K562 (cell line): ENCODE data around the gene WASF2. TPM values are rescaled to one million over a fixed set of nuclear protein-coding genes. Genes with fewer than 3 reads are reported as not detected.

Experiments used
- ATAC-seq: fragments of 200-7000 bp; cut with Tn5 transposase; 3 replicates; pipeline ENCODE4 v1.9.1; 2020; ENCODE audit warnings: moderate library complexity
- BruUV-seq: library from RNA; stranded (reverse); fragments of 400-500 nt; replicated peaks from 2 replicates; lab custom pipeline; 2021; lab: Mats Ljungman, UMichigan
- CTCF ChIA-PET: fragments of 300-600 bp; formaldehyde crosslinking; extraction: SDS; loops from one replicate; lab custom pipeline; 2021; ENCODE audit warnings: low intra/inter-chr PET ratio; lab: Yijun Ruan, JAX
- POLR2A ChIA-PET: fragments of 300-600, 350-650 bp; sonication (Branson Sonifier 250); formaldehyde crosslinking; extraction: SDS; loops from one replicate; lab custom pipeline; 2021; ENCODE audit warnings: antibody characterized with exemption, inconsistent platforms; lab: Yijun Ruan, JAX
- DNase-seq, 4 experiments: peaks; one replicate each; pipeline versions ENCODE4 v3.0.0 to v3.0.0-alpha.2; 2011 to 2018; ENCODE audit warnings: low spot score in 3 of 4, mixed read lengths in 3 of 4; ENCODE audit errors: extremely low read depth in 1 of 4
- FAIRE-seq: peaks from 2 replicates; lab custom pipeline; 2011; peaks lifted over from hg19 to GRCh38; lab: Jason Lieb, UNC
- H2AFZ ChIP-seq: 2 replicates; pipeline ENCODE4 v1.6.0; 2011; ENCODE audit warnings: low read depth, low read length, control low read depth, inconsistent platforms
- H3K27ac ChIP-seq: fragments of 200-600 bp; 3 replicates; pipeline ENCODE4 v1.8.0; 2011; ENCODE audit warnings: low read depth, mild to moderate bottlenecking, control low read depth, inconsistent platforms, low read length, moderate library complexity, mixed read lengths; ENCODE audit errors: extremely low read depth
- H3K27me3 ChIP-seq, 2 experiments: fragments of 300-600 bp in 1 of 2; 2 replicates in 1 of 2; 3 replicates in 1 of 2; pipeline versions ENCODE4 v1.6.0 to v1.8.0; 2011; ENCODE audit warnings: inconsistent platforms in 2 of 2, low read length in 2 of 2, mild to moderate bottlenecking in 1 of 2, mixed read lengths in 1 of 2, moderate library complexity in 1 of 2; ENCODE audit not compliant: control insufficient read depth in 2 of 2, insufficient read depth in 2 of 2
- H3K36me3 ChIP-seq: fragments of 300-600 bp; 3 replicates; pipeline ENCODE4 v1.8.0; 2011; ENCODE audit warnings: mild to moderate bottlenecking, low read length, inconsistent platforms; ENCODE audit not compliant: control insufficient read depth, insufficient read depth
- H3K4me1 ChIP-seq, 2 experiments: fragments of 200-600 bp in 1 of 2; replicated peaks in 1 of 2; 2 replicates in 1 of 2; 3 replicates in 1 of 2; pipeline versions ENCODE4 v1.5.1 to v1.8.0; 2011; ENCODE audit warnings: inconsistent platforms in 2 of 2, low read length in 2 of 2, mild to moderate bottlenecking in 1 of 2, mixed read lengths in 1 of 2, moderate library complexity in 1 of 2; ENCODE audit not compliant: control insufficient read depth in 2 of 2, insufficient read depth in 2 of 2
- H3K4me2 ChIP-seq: 2 replicates; pipeline ENCODE4 v1.6.1; 2011; ENCODE audit warnings: low read length, control low read depth, inconsistent platforms, mixed read lengths; ENCODE audit not compliant: insufficient read depth
- H3K4me3 ChIP-seq: fragments of 200-600 bp; sonication (generic), shearing (Covaris generic); 2 replicates; pipeline ENCODE4 v1.5.1; 2016; ENCODE audit warnings: control low read depth, inconsistent platforms
- H3K79me2 ChIP-seq: fragments of 200-600 bp; 3 replicates; pipeline ENCODE4 v1.8.0; 2011; ENCODE audit warnings: low read length, inconsistent platforms; ENCODE audit not compliant: control insufficient read depth, insufficient read depth
- H3K9ac ChIP-seq, 2 experiments: 2 replicates each; pipeline versions ENCODE4 v1.6.0 to v1.6.1; 2011; ENCODE audit warnings: low read depth in 2 of 2, low read length in 2 of 2, control low read depth in 1 of 2, inconsistent platforms in 1 of 2, mild to moderate bottlenecking in 1 of 2, mixed read lengths in 1 of 2; ENCODE audit not compliant: insufficient read depth in 1 of 2
- H3K9me1 ChIP-seq: one replicate; pipeline ENCODE4 v1.6.0; 2011; ENCODE audit warnings: inconsistent platforms, mild to moderate bottlenecking, low read length, moderate library complexity; ENCODE audit not compliant: control insufficient read depth, insufficient read depth
- H3K9me3 ChIP-seq: replicated peaks from 2 replicates; pipeline ENCODE4 v1.5.1; 2011; ENCODE audit warnings: low read depth, low read length, inconsistent platforms; ENCODE audit not compliant: control insufficient read depth, insufficient read depth
- H4K20me1 ChIP-seq: replicated peaks from 2 replicates; pipeline ENCODE4 v1.6.1; 2011; ENCODE audit warnings: low read length, inconsistent platforms, mixed read lengths; ENCODE audit not compliant: control insufficient read depth, insufficient read depth
- C11orf30 ChIP-seq: fragments of 450-650 bp; IDR thresholded peaks from 2 replicates; pipeline ENCODE4 v1.6.1; 2016; ENCODE audit warnings: low read depth, mild to moderate bottlenecking
- CUX1 ChIP-seq: fragments of 200-800 bp; sonication (Bioruptor generic); IDR thresholded peaks from 2 replicates; pipeline ENCODE4 v1.6.1; 2016; ENCODE audit warnings: missing genetic modification characterization, missing compliant biosample characterization
- JUND ChIP-seq, 2 experiments: IDR thresholded peaks; 2 replicates in 1 of 2; 3 replicates in 1 of 2; pipeline ENCODE4 v1.6.1; 2011; ENCODE audit warnings: borderline replicate concordance in 2 of 2, low read depth in 2 of 2, low read length in 2 of 2, improper control_type of control experiment in 1 of 2, missing biosample characterization in 1 of 2, missing genetic modification characterization in 1 of 2, missing genetic modification reagents in 1 of 2
- MAFF ChIP-seq: IDR thresholded peaks from 2 replicates; pipeline ENCODE4 v1.6.1; 2012; ENCODE audit warnings: low read length, improper control_type of control experiment
- MAFK ChIP-seq: IDR thresholded peaks from 2 replicates; pipeline ENCODE4 v1.6.1; 2011; ENCODE audit warnings: low read length, improper control_type of control experiment
- NCOA6 ChIP-seq: fragments of 450-650 bp; IDR thresholded peaks from 2 replicates; pipeline ENCODE4 v1.6.1; 2017; ENCODE audit warnings: mild to moderate bottlenecking
- NFYB ChIP-seq: IDR thresholded peaks from 2 replicates; pipeline ENCODE4 v1.6.1; 2011; ENCODE audit warnings: mild to moderate bottlenecking, moderate library complexity; ENCODE audit not compliant: insufficient read length; ENCODE audit errors: extremely low read depth
- RAD21 ChIP-seq, 2 experiments: fragments of 250-450 bp in 1 of 2; fragments of 450-650 bp in 1 of 2; sonication (Bioruptor Pico) in 1 of 2; formaldehyde crosslinking in 1 of 2; IDR thresholded peaks in 1 of 2; conservative IDR thresholded peaks in 1 of 2; 2 replicates each; pipeline versions ENCODE4 v1.4.0 to v1.8.0; 2020 to 2022; ENCODE audit warnings: mild to moderate bottlenecking in 2 of 2, moderate library complexity in 1 of 2
- SFPQ ChIP-seq: fragments of 200-400 bp; formaldehyde crosslinking; IDR thresholded peaks from 2 replicates; pipeline ENCODE4 v1.6.1; 2017; ENCODE audit warnings: mild to moderate bottlenecking, low read depth, low read length, moderate library complexity
- YY1 ChIP-seq, 3 experiments: IDR thresholded peaks; 2 replicates each; pipeline ENCODE4 v1.6.1; 2011; ENCODE audit warnings: low read length in 2 of 3, mild to moderate bottlenecking in 2 of 3, moderate library complexity in 2 of 3, borderline replicate concordance in 1 of 3, control low read depth in 1 of 3, low read depth in 1 of 3; ENCODE audit not compliant: insufficient read depth in 3 of 3, insufficient replicate concordance in 2 of 3, control insufficient read depth in 1 of 3, insufficient read length in 1 of 3; ENCODE audit errors: extremely low read depth in 1 of 3
- WGBS: fragments of 100-300 bp; shearing (Covaris generic); methylation state at CpG from one replicate; pipeline ENCODE4 v1.1.6; 2016; ENCODE audit warnings: low coverage, mixed read lengths; ENCODE audit not compliant: insufficient coverage; ENCODE audit errors: missing lambda C conversion rate; 5-methylcytosine and 5-hydroxymethylcytosine counted together
- in situ Hi-C: fragments of 300-500 bp; cut with MboI; formaldehyde crosslinking; loops from 4 replicates; pipeline ENCODE4 v1.15.0; 2018; ENCODE audit warnings: inconsistent platforms, mixed read lengths
- intact Hi-C: fragments of 100-400 bp; cut with micrococcal nuclease; formaldehyde crosslinking; loops from 2 replicates; pipeline ENCODE4 v1.14.2; 2022
- polyA plus RNA-seq, 8 experiments: library from polyadenylated mRNA; depleted of rRNA in 4 of 8; stranded (reverse) in 5 of 8; unstranded in 3 of 8; fragments of >200 nt; fragmentation: Nextera tagmentation in 2 of 8; fragmentation: Illumina TruSeq in 1 of 8; extraction: Ambion mirVana in 2 of 8; extraction: Trizol in 1 of 8; gene quantifications; 2 replicates each; pipeline versions ENCODE4 v1.2.1 to v1.2.3, GENCODE V29; 2011 to 2014; ENCODE audit warnings: inconsistent platforms in 1 of 8, missing spikeins in 1 of 8
- total RNA-seq, 7 experiments: library from RNA; depleted of rRNA in 6 of 7; stranded (reverse); fragments of >200 nt in 6 of 7; fragmentation: Illumina TruSeq in 2 of 7; extraction: Trizol in 2 of 7; gene quantifications; 2 replicates each; pipeline versions ENCODE4 v1.2.1 to v1.2.3, GENCODE V29; 2011 to 2021; ENCODE audit warnings: low replicate concordance in 1 of 7

The WASF2 gene
- total and polyA plus RNA-seq, 9 of the 15 experiments (the other 6 are each of a cell fraction or from before 2014, with no cell fraction given) = 8.2 to 163 (median 31.2) TPM

GRCh38 chr1:27418326-27419185, 71.4 kb downstream of the WASF2 start:
- ChIA-PET POLR2A (interaction anchor here (0.6 to 1.2 kb wide), 5 partner anchors 8 to 154 kb away, joined by 3 to 4 read pairs (median 3); no protein-coding TSS in a partner anchor), CTCF (interaction anchor here (0.7 kb wide), 1 partner anchor 137 kb away, joined by 7 read pairs; no protein-coding TSS in a partner anchor)
- FAIRE-seq (no peak), ATAC-seq (peak; percentile 42; the same call in 1 of the 3 replicates), DNase-seq (peak in 1 of 4 experiments; percentile 50)
- Histone ChIP-seq H3K27ac (peak overlapping the region; percentile 25; the same call in 2 of the 3 replicates), H3K27me3 (no peaks in the 10 kb centered on the region), H3K9ac (no peak overlapping the region), H3K79me2 (peaks cover 28% of the 10 kb centered on the region), H3K9me3 (no peaks in the 10 kb centered on the region), H2AFZ (no peak overlapping the region), H3K4me2 (no peak overlapping the region), H3K4me3 (no peak overlapping the region), H3K4me1 (no peaks in the 10 kb centered on the region; a peak in 1 of 5 replicates), H4K20me1 (no peaks in the 10 kb centered on the region), H3K36me3 (peaks cover 76% of the 10 kb centered on the region), H3K9me1 (no peaks in the 10 kb centered on the region)
- 64% methylated on average over 14 of the region's 14 CpGs for WGBS
- BruUV-seq = no TSS peak
- intact Hi-C loops = loop anchor here (5.0 kb wide), 2 partner anchors 74 to 189 kb away; partner anchors contain the start of gene WASF2
- in situ Hi-C loops = no loop called here
- TF ChIP-seq MAFF (peak; percentile 43; the same call in 1 of the 2 replicates), CUX1 (CRISPR knock-in tag) (no peak), MAFK (peak; percentile 56), JUND (IDR thresholded peaks at IDR 0.05; ENCODE audit: borderline replicate concordance, low read depth, low read length) (0 out of 2 replicates have a peak, but pooled peaks have one; percentile 4), JUND (tag; IDR thresholded peaks at IDR 0.05; ENCODE audit: borderline replicate concordance, low read depth, low read length) (no peak; the same call in 2 of the 3 replicates), C11orf30 (0 out of 2 replicates have a peak, but pooled peaks have one; percentile 24), YY1 (IDR thresholded peaks at IDR 0.05; ENCODE audit: borderline replicate concordance in 1 of 3, control insufficient read depth in 1 of 3, extremely low read depth in 1 of 3, insufficient read depth in 3 of 3, insufficient read length in 1 of 3, insufficient replicate concordance in 2 of 3, low read depth in 1 of 3, low read length in 2 of 3) (peak in 2 of 3 experiments; percentile 81 to 87), RAD21 (CRISPR knock-in tag; conservative IDR thresholded peaks at IDR 0.05 in 1 of 2, IDR thresholded peaks at IDR 0.05 in 1 of 2) (no peak), SFPQ (no peak), NCOA6 (no peak), NFYB (no peak)
